ENCODE measurements around the gene ANKMY1. TPM values are rescaled to one million over a fixed set of nuclear protein-coding genes. Genes with fewer than 3 reads are reported as not detected.

The ANKMY1 gene
- total and polyA plus RNA-seq, 2 of the 8 experiments (the other 6 are each of a cell fraction or from before 2014, with no cell fraction given), result 4.5 to 4.8 TPM

GRCh38 chr2:240577281-240578109, 19.7 kb upstream of the ANKMY1 start (continued):
- TF ChIP-seq TCF12 (IDR thresholded peaks at IDR 0.05; ENCODE audit: low read depth, low read length) (no peak), RNF2 (IDR thresholded peaks at IDR 0.05; ENCODE audit: borderline replicate concordance, low read depth, low read length, missing control alignments, poor library complexity, severe bottlenecking) (no peak), SUZ12 (IDR thresholded peaks at IDR 0.05; ENCODE audit: low read length) (no peak), CTBP2 (IDR thresholded peaks at IDR 0.05; ENCODE audit: borderline replicate concordance, insufficient read depth, insufficient read length, low read length) (no peak), POLR2A (IDR thresholded peaks at IDR 0.05; ENCODE audit: control extremely low read depth in 1 of 2, low read depth in 2 of 2, low read length in 2 of 2) (no peak), FOSL1 (IDR thresholded peaks at IDR 0.05; ENCODE audit: insufficient read depth, low read depth, low read length) (no peak), TAF7 (optimal IDR thresholded peaks at IDR 0.05; ENCODE audit: borderline replicate concordance, low read depth, low read length) (no peak), GTF2F1 (IDR thresholded peaks at IDR 0.05; ENCODE audit: borderline replicate concordance, low read depth, low read length) (no peak)
